A549 (cell line): ENCODE results near the gene WLS. TPM values are rescaled to one million over a fixed set of nuclear protein-coding genes. Genes with fewer than 3 reads are reported as not detected.

Source experiments
- ATAC-seq, 2 experiments: fragments of 200-7000 bp in 1 of 2; fragments of >200 bp in 1 of 2; cut with Nextera tagmentation in 1 of 2; cut with Tn5 transposase in 1 of 2; 3 replicates each; pipeline versions ENCODE4 v1.8.0 to v1.9.1; 2018 to 2020; ENCODE audit warnings: mild to moderate bottlenecking in 1 of 2, moderate library complexity in 1 of 2
- CTCF ChIA-PET: fragments of 300-600 bp; sonication (Branson Sonifier 250); formaldehyde crosslinking; extraction: SDS; loops from one replicate; lab custom pipeline; 2021; ENCODE audit warnings: antibody characterized with exemption, inconsistent platforms; lab: Yijun Ruan, JAX
- POLR2A ChIA-PET: fragments of 350-600 bp; formaldehyde crosslinking; extraction: SDS; loops from one replicate; lab custom pipeline; 2021; ENCODE audit warnings: antibody characterized with exemption, inconsistent platforms; lab: Yijun Ruan, JAX
- DNase-seq, 2 experiments: peaks; one replicate each; pipeline versions ENCODE4 v3.0.0 to v3.0.0-alpha.2; 2011 to 2016; ENCODE audit warnings: low read depth in 1 of 2, low spot score in 1 of 2
- FAIRE-seq: peaks from 2 replicates; lab custom pipeline; 2011; peaks lifted over from hg19 to GRCh38; lab: Jason Lieb, UNC
- H3K27ac ChIP-seq, 2 experiments: fragments of >200 bp; sonication (Bioruptor Twin); formaldehyde crosslinking; 3 replicates each; pipeline ENCODE4 v1.5.1; 2016 to 2017
- H3K4me1 ChIP-seq: fragments of >200 bp; sonication (Bioruptor Twin); formaldehyde crosslinking; 3 replicates; pipeline ENCODE4 v1.6.1; 2016
- H3K4me2 ChIP-seq: fragments of >200 bp; sonication (Bioruptor Twin); formaldehyde crosslinking; 3 replicates; pipeline ENCODE4 v1.6.1; 2016
- H3K4me3 ChIP-seq: fragments of >200 bp; sonication (Bioruptor Twin); formaldehyde crosslinking; 3 replicates; pipeline ENCODE4 v1.5.1; 2016
- H3K9me3 ChIP-seq: fragments of >200 bp; sonication (Bioruptor Twin); formaldehyde crosslinking; 3 replicates; pipeline ENCODE4 v1.6.1; 2016
- CBX2 ChIP-seq: fragments of 200-600 bp; sonication (generic); IDR thresholded peaks from 2 replicates; pipeline ENCODE4 v1.6.1; 2016; ENCODE audit warnings: low read depth, mild to moderate bottlenecking, borderline replicate concordance
- CEBPB ChIP-seq, 2 experiments: fragments of >200 bp in 1 of 2; sonication (Bioruptor Twin) in 1 of 2; formaldehyde crosslinking in 1 of 2; IDR thresholded peaks; 2 replicates each; pipeline ENCODE4 v1.6.1; 2012 to 2016
- CHD2 ChIP-seq: fragments of 150-350 bp; IDR thresholded peaks from 2 replicates; pipeline ENCODE4 v1.6.1; 2014; ENCODE audit warnings: low read length; ENCODE audit not compliant: partially characterized antibody
- CHD4 ChIP-seq: fragments of 200-600 bp; sonication (generic); IDR thresholded peaks from 2 replicates; pipeline ENCODE4 v1.6.1; 2016; ENCODE audit warnings: antibody characterized with exemption, mild to moderate bottlenecking, borderline replicate concordance
- E2F6 ChIP-seq: IDR thresholded peaks from 2 replicates; pipeline ENCODE4 v1.6.1; 2012; ENCODE audit warnings: low read depth, borderline replicate concordance
- EHMT2 ChIP-seq: fragments of 200-600 bp; sonication (generic); IDR thresholded peaks from 2 replicates; pipeline ENCODE4 v1.6.1; 2016; ENCODE audit warnings: antibody characterized with exemption, low read depth, mild to moderate bottlenecking, moderate library complexity
- EP300 ChIP-seq, 2 experiments: fragments of >200 bp; sonication (Bioruptor Twin); formaldehyde crosslinking; IDR thresholded peaks; 2 replicates in 1 of 2; 3 replicates in 1 of 2; pipeline ENCODE4 v1.6.1; 2016 to 2017
- ESRRA ChIP-seq: fragments of 150-350 bp; IDR thresholded peaks from 2 replicates; pipeline ENCODE4 v1.6.1; 2014; ENCODE audit warnings: mild to moderate bottlenecking, low read length, borderline replicate concordance
- FOSB ChIP-seq: fragments of 250-450 bp; sonication (Bioruptor Pico); IDR thresholded peaks from 2 replicates; pipeline ENCODE4 v1.5.0; 2020; ENCODE audit warnings: mild to moderate bottlenecking, moderate library complexity
- FOSL2 ChIP-seq, 2 experiments: fragments of 450-650 bp in 1 of 2; fragments of >200 bp in 1 of 2; sonication (Bioruptor Twin) in 1 of 2; formaldehyde crosslinking; IDR thresholded peaks; 2 replicates each; pipeline versions ENCODE4 v1.5.0 to v1.6.1; 2016 to 2020; ENCODE audit warnings: mild to moderate bottlenecking in 1 of 2, moderate library complexity in 1 of 2
- FOXS1 ChIP-seq: fragments of 250-450 bp; sonication (Bioruptor Pico); IDR thresholded peaks from 2 replicates; pipeline ENCODE4 v1.5.0; 2020; ENCODE audit warnings: mild to moderate bottlenecking, moderate library complexity
- HMGXB4 ChIP-seq: fragments of 250-450 bp; sonication (Bioruptor Pico); IDR thresholded peaks from 2 replicates; pipeline ENCODE4 v1.5.0; 2021; ENCODE audit warnings: mild to moderate bottlenecking, moderate library complexity, borderline replicate concordance
- HOXA7 ChIP-seq: fragments of 250-450 bp; sonication (Bioruptor Pico); IDR thresholded peaks from 2 replicates; pipeline ENCODE4 v1.5.0; 2020; ENCODE audit warnings: mild to moderate bottlenecking, moderate library complexity
- HOXB13 ChIP-seq: fragments of 250-450 bp; sonication (Bioruptor Pico); IDR thresholded peaks from 2 replicates; pipeline ENCODE4 v1.5.0; 2020; ENCODE audit warnings: low read depth, mild to moderate bottlenecking, moderate library complexity
- HOXB5 ChIP-seq: fragments of 250-450 bp; sonication (Bioruptor Pico); IDR thresholded peaks from 2 replicates; pipeline ENCODE4 v1.5.0; 2020; ENCODE audit warnings: mild to moderate bottlenecking, moderate library complexity
- JUNB ChIP-seq: fragments of >200 bp; sonication (Bioruptor Twin); formaldehyde crosslinking; IDR thresholded peaks from 2 replicates; pipeline ENCODE4 v1.6.1; 2016
- MAZ ChIP-seq: fragments of 150-350 bp; IDR thresholded peaks from 2 replicates; pipeline ENCODE4 v1.6.1; 2014; ENCODE audit warnings: antibody characterized with exemption, low read depth, low read length, borderline replicate concordance
- NFE2L2 ChIP-seq: fragments of 150-350 bp; conservative IDR thresholded peaks from 2 replicates; pipeline ENCODE4 v1.6.1; 2014; ENCODE audit warnings: low read length
- POLR2A ChIP-seq: IDR thresholded peaks from 2 replicates; pipeline ENCODE4 v1.6.1; 2012; ENCODE audit warnings: mild to moderate bottlenecking, low read length
- RFX5 ChIP-seq: fragments of 450-650 bp; IDR thresholded peaks from 2 replicates; pipeline ENCODE4 v1.7.1; 2014; ENCODE audit warnings: antibody characterized with exemption, mild to moderate bottlenecking, moderate library complexity
- RNF2 ChIP-seq: fragments of 200-600 bp; sonication (generic); IDR thresholded peaks from 2 replicates; pipeline ENCODE4 v1.6.1; 2016; ENCODE audit warnings: low read depth, mild to moderate bottlenecking, antibody characterized with exemption, moderate library complexity, borderline replicate concordance
- SMC3 ChIP-seq: fragments of >200 bp; sonication (Bioruptor Twin); formaldehyde crosslinking; IDR thresholded peaks from 3 replicates; pipeline ENCODE4 v1.6.1; 2018; ENCODE audit warnings: inconsistent platforms
- TP53 ChIP-seq: fragments of 250-450 bp; sonication (Bioruptor Pico); IDR thresholded peaks from 2 replicates; pipeline ENCODE4 v1.5.0; 2021; ENCODE audit warnings: mild to moderate bottlenecking, moderate library complexity
- USF2 ChIP-seq: fragments of 450-650 bp; IDR thresholded peaks from 2 replicates; pipeline ENCODE4 v1.6.1; 2014; ENCODE audit warnings: antibody characterized with exemption
- ZSCAN20 ChIP-seq: fragments of 250-450 bp; sonication (Bioruptor Pico); IDR thresholded peaks from 2 replicates; pipeline ENCODE4 v1.8.0; 2022; ENCODE audit warnings: mild to moderate bottlenecking, moderate library complexity
- WGBS: methylation state at CpG from one replicate; pipeline ENCODE4 v1.1.6; 2017; ENCODE audit errors: missing lambda C conversion rate; 5-methylcytosine and 5-hydroxymethylcytosine counted together
- polyA plus RNA-seq, 4 experiments: library from polyadenylated mRNA; depleted of rRNA in 3 of 4; stranded (reverse); fragments of >200 nt; fragmentation: RNase III in 1 of 4; extraction: RNeasy Plus Mini Kit Qiagen cat#74134 plus additional on column Dnase treatment in 1 of 4; gene quantifications; 2 replicates in 3 of 4; 3 replicates in 1 of 4; pipeline ENCODE4 v1.2.3, GENCODE V29; 2011 to 2017
- TF ChIP-seq, protein P1 (sequence below): fragments of >200 bp; sonication (Bioruptor Twin); formaldehyde crosslinking; IDR thresholded peaks from 3 replicates; pipeline ENCODE4 v1.5.1; 2016
- TF ChIP-seq, protein P2 (sequence below): fragments of 250-450 bp; sonication (Bioruptor Pico); IDR thresholded peaks from 2 replicates; pipeline ENCODE4 v1.5.0; 2020; ENCODE audit warnings: low read depth, mild to moderate bottlenecking, moderate library complexity
- TF ChIP-seq, protein P3 (sequence below): IDR thresholded peaks from 2 replicates; pipeline ENCODE4 v1.6.1; 2012
- TF ChIP-seq, protein P4 (sequence below): fragments of >200 bp; sonication (Bioruptor Twin); formaldehyde crosslinking; IDR thresholded peaks from 3 replicates; pipeline ENCODE4 v1.6.1; 2016
- TF ChIP-seq, protein P5 (sequence below): IDR thresholded peaks from 2 replicates; pipeline ENCODE4 v1.6.1; 2012

Gene WLS
- polyA plus RNA-seq, 2 of the 4 experiments (the other 2 are of a cell fraction) = 6.6 to 12.1 TPM

DNA sequence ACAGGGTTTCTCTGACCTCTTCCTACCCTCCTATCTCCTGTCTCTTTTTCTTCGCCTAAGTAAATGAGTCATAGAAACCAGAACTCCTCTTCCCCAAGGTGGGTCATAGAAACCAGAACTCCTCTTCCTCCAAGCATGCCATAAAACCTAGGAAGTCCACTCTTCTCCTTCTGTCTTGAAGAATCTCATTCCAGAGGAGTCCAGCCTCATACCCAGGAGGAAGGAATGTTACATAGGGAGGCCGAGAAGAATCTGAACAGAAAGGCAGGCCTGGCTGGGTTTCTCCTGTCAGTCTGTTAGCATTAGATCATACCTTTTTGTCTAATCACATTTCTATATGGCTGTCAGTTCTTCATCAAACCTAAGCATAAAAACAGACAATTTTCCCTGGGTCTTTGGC, 47.5 kb upstream of the WLS start:
- FAIRE-seq (no peak), ATAC-seq (no peak)
- CTCF ChIA-PET = no interaction called here

GRCh38 chr1:68278221-68278620, 45.9 kb upstream of the WLS start:
- WGBS = 55% methylated on average over 1 of the region's 1 CpG
- no peak for FAIRE-seq
- DNase-seq = no peak
- ChIA-PET POLR2A (no interaction called here), CTCF (no interaction called here)
- H3K4me2 ChIP-seq = no peak overlapping the region
- ATAC-seq = no peak
- no peaks in the 10 kb centered on the region for H3K9me3 ChIP-seq
- no peaks in the 10 kb centered on the region for H3K4me1 ChIP-seq
- H3K4me3 ChIP-seq = no peak overlapping the region
- H3K27ac ChIP-seq = no peak overlapping the region
- no peak for TF ChIP-seq FOSB
- no peak for TF ChIP-seq SMC3
- no peak for TF ChIP-seq RNF2
- TF ChIP-seq HMGXB4 = no peak
- no peak for TF ChIP-seq HOXB13 (CRISPR knock-in tag)
- no peak for TF ChIP-seq POLR2A
- no peak for TF ChIP-seq E2F6
- no peak for TF ChIP-seq MAZ
- no peak for TF ChIP-seq CBX2
- no peak for TF ChIP-seq EP300 (IDR thresholded peaks at IDR 0.05)
- TF ChIP-seq HOXA7 (CRISPR knock-in tag) = no peak
- TF ChIP-seq, protein P1, sequence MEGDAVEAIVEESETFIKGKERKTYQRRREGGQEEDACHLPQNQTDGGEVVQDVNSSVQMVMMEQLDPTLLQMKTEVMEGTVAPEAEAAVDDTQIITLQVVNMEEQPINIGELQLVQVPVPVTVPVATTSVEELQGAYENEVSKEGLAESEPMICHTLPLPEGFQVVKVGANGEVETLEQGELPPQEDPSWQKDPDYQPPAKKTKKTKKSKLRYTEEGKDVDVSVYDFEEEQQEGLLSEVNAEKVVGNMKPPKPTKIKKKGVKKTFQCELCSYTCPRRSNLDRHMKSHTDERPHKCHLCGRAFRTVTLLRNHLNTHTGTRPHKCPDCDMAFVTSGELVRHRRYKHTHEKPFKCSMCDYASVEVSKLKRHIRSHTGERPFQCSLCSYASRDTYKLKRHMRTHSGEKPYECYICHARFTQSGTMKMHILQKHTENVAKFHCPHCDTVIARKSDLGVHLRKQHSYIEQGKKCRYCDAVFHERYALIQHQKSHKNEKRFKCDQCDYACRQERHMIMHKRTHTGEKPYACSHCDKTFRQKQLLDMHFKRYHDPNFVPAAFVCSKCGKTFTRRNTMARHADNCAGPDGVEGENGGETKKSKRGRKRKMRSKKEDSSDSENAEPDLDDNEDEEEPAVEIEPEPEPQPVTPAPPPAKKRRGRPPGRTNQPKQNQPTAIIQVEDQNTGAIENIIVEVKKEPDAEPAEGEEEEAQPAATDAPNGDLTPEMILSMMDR = no peak
- TF ChIP-seq, protein P2, sequence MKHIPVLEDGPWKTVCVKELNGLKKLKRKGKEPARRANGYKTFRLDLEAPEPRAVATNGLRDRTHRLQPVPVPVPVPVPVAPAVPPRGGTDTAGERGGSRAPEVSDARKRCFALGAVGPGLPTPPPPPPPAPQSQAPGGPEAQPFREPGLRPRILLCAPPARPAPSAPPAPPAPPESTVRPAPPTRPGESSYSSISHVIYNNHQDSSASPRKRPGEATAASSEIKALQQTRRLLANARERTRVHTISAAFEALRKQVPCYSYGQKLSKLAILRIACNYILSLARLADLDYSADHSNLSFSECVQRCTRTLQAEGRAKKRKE (CRISPR knock-in tag) = no peak

More for the DNA sequence above, 47.5 kb upstream of the WLS start:
- no peak for DNase-seq
- no peak overlapping the region for H3K4me3 ChIP-seq
- TF ChIP-seq TP53 (CRISPR knock-in tag) (no peak), HOXB5 (CRISPR knock-in tag) (no peak), HOXA7 (CRISPR knock-in tag) (no peak), ZSCAN20 (CRISPR knock-in tag) (no peak), ESRRA (no peak), CHD2 (no peak), USF2 (no peak), EHMT2 (no peak), FOSL2 (IDR thresholded peaks at IDR 0.05) (no peak), FOSL2 (CRISPR knock-in tag; IDR thresholded peaks at IDR 0.05) (no peak), JUNB (no peak), CEBPB (IDR thresholded peaks at IDR 0.05) (no peak), NFE2L2 (no peak), RFX5 (no peak), FOXS1 (CRISPR knock-in tag) (no peak), MAZ (no peak), CHD4 (no peak)
- TF ChIP-seq, protein P3, sequence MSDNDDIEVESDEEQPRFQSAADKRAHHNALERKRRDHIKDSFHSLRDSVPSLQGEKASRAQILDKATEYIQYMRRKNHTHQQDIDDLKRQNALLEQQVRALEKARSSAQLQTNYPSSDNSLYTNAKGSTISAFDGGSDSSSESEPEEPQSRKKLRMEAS = no peak
- TF ChIP-seq, protein P4, sequence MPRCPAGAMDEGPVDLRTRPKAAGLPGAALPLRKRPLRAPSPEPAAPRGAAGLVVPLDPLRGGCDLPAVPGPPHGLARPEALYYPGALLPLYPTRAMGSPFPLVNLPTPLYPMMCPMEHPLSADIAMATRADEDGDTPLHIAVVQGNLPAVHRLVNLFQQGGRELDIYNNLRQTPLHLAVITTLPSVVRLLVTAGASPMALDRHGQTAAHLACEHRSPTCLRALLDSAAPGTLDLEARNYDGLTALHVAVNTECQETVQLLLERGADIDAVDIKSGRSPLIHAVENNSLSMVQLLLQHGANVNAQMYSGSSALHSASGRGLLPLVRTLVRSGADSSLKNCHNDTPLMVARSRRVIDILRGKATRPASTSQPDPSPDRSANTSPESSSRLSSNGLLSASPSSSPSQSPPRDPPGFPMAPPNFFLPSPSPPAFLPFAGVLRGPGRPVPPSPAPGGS = no peak
- TF ChIP-seq, protein P1 = no peak
- TF ChIP-seq, protein P5, sequence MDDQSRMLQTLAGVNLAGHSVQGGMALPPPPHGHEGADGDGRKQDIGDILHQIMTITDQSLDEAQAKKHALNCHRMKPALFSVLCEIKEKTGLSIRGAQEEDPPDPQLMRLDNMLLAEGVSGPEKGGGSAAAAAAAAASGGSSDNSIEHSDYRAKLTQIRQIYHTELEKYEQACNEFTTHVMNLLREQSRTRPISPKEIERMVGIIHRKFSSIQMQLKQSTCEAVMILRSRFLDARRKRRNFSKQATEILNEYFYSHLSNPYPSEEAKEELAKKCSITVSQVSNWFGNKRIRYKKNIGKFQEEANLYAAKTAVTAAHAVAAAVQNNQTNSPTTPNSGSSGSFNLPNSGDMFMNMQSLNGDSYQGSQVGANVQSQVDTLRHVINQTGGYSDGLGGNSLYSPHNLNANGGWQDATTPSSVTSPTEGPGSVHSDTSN = no peak
- TF ChIP-seq, all 56 proteins: peak for 0
- 74% methylated on average over 2 of the region's 2 CpGs for WGBS
- Histone ChIP-seq H3K27ac (no peak overlapping the region), H3K4me1 (no peaks in the 10 kb centered on the region), H3K9me3 (no peaks in the 10 kb centered on the region), H3K4me2 (no peak overlapping the region)
- POLR2A ChIA-PET = no interaction called here
